ENCODE results near the gene LRRC26. TPM values are rescaled to one million over a fixed set of nuclear protein-coding genes. Genes with fewer than 3 reads are reported as not detected.

LRRC26 gene
- total RNA-seq, 2 experiments from 2014 or later = not detected

DNA sequence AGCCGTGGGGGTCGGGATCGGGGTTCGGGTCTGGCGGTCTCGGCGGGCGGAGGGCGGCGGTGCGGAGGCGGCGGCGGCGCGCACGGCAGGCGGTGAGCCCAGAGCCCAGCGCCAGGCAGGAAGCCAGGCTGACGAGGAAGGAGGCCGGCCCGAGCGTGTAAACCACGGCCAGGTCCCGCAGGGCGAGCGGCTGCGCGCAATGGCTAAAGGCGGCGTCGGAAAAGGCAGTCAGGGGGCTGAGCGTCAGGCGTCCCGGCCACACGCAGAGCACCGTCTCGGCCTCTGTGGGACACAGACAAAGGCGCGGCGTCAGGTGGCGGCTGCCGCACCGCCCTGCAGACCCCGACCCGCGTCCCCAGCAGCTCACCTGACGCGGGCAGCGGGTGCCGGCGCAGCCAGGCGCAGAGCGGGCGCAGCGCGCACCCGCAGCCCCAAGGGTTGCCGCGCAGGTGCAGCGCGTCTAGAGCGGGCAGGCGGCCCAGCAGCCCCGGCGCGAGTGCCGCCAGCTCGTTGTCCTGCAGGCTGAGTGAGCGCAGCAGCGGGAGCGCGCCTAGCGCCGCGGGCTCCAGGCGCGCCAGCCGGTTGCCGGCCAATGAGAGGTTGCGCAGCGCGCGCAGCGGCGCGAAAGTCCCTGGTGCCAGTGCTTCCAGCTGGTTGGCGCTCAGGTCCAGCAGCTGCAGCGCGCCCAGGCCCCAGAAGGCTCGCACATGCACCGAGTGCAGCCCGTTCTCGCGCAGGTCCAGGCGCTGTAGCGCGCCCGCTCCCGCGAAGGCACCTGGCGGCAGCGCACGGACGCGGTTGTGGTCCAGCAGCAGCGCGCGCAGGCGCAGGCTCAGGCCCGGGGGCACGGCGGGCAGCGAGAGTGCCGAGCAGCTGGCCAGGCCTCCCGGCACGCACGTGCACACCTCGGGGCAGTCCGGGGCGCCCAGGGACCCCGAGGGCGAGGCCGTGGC lies 671 bp downstream of the LRRC26 start:
- ATAC-seq (peak; percentile 37), DNase-seq (no peak)
- POLR2A ChIA-PET = interaction anchor here (0.6 to 1.1 kb wide), 3 partner anchors 12 to 71 kb away, joined by 3 read pairs; partner anchors contain the start of gene TUBB4B
- no peaks in the 10 kb centered on the region for H3K9me3 Mint-ChIP-seq (ENCODE audit: insufficient read depth)
- peaks cover 3% of the 10 kb centered on the region for H3K4me1 Mint-ChIP-seq (ENCODE audit: low read depth)
- H3K36me3 Mint-ChIP-seq (ENCODE audit: low read depth) = no peaks in the 10 kb centered on the region
- H3K4me3 Mint-ChIP-seq = peak overlapping the region; percentile 31
- no peak overlapping the region for H3K27ac Mint-ChIP-seq
- CTCF ChIA-PET = no interaction called here
- H3K27me3 Mint-ChIP-seq (ENCODE audit: low read depth) = peaks cover 40% of the 10 kb centered on the region

GRCh38 chr9:137168573-137168903 lies 1.3 kb downstream of the LRRC26 start:
- H3K27me3 Mint-ChIP-seq (ENCODE audit: low read depth) = peaks cover 41% of the 10 kb centered on the region
- H3K4me1 Mint-ChIP-seq (ENCODE audit: low read depth) = peaks cover 3% of the 10 kb centered on the region
- ChIA-PET CTCF (no interaction called here), POLR2A (interaction anchor here (0.6 kb wide), 1 partner anchor 12 kb away, joined by 3 read pairs; no protein-coding TSS in a partner anchor)
- ATAC-seq = peak; percentile 13
- no peaks in the 10 kb centered on the region for H3K9me3 Mint-ChIP-seq (ENCODE audit: insufficient read depth)
- no peak overlapping the region for H3K4me3 Mint-ChIP-seq
- H3K27ac Mint-ChIP-seq = no peak overlapping the region
- DNase-seq = no peak
- no peaks in the 10 kb centered on the region for H3K36me3 Mint-ChIP-seq (ENCODE audit: low read depth)

- ChIA-PET CTCF (no interaction called here), POLR2A (interaction anchor here (0.6 kb wide), 1 partner anchor 11 kb away, joined by 3 read pairs; no protein-coding TSS in a partner anchor)
- Mint-ChIP-seq H3K36me3 (ENCODE audit: low read depth) (no peaks in the 10 kb centered on the region), H3K9me3 (ENCODE audit: insufficient read depth) (no peaks in the 10 kb centered on the region), H3K4me1 (ENCODE audit: low read depth) (peaks cover 3% of the 10 kb centered on the region), H3K27ac (no peak overlapping the region), H3K27me3 (ENCODE audit: low read depth) (peaks cover 37% of the 10 kb centered on the region), H3K4me3 (no peak overlapping the region)
- ATAC-seq = no peak
- no peak for DNase-seq
Measured at GRCh38 chr9:137167747-137168572, 1.9 kb downstream of the LRRC26 start.

GRCh38 chr9:137167277-137167746 lies 2.5 kb downstream of the LRRC26 start:
- no peak overlapping the region for H3K27ac Mint-ChIP-seq
- ChIA-PET CTCF (no interaction called here), POLR2A (no interaction called here)
- peaks cover 37% of the 10 kb centered on the region for H3K27me3 Mint-ChIP-seq (ENCODE audit: low read depth)
- ATAC-seq (no peak), DNase-seq (no peak)
- no peaks in the 10 kb centered on the region for H3K9me3 Mint-ChIP-seq (ENCODE audit: insufficient read depth)
- H3K36me3 Mint-ChIP-seq (ENCODE audit: low read depth) = no peaks in the 10 kb centered on the region
- H3K4me1 Mint-ChIP-seq (ENCODE audit: low read depth) = peaks cover 3% of the 10 kb centered on the region
- no peak overlapping the region for H3K4me3 Mint-ChIP-seq

DNA sequence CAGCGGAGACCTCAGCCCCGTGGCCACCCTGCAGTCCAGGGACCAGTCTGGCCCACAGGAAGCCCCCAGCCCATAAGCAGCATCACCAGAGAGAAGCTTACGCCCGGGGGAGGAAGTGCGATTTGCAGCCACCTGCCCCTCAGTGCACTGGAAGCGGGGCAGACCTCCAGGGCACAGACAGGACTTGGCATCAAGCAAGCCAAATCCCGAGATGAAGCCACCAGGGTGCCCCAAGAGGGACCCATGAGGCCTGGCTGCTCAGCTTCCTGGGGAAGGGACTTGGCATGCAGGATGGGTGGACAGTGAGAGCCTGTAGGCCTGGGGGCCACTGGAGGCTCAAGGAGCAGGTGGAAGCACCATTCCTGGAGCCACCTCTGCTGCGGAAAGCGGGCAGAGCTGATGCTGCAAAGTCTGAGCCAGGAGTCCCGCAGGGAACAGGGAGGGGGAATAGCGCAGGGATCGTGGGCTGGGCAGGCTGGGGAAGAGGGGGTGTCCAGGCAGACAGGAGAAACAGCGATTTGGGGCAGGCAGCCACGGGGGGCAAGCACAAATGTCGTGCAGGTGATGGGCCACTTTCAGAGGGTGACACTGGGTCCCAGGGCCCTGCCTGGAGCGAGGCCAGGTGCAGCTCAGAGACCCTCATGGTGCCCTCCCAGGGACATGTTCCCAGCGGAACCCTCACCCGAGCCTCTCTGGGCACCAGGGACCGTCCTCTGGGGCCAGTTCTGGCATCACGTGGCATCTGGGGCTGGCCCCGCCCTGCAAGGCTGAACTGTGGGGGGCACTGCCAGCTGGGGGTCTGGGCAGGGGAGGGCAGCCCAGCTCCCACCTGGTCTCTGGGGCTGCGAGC lies 3.2 kb downstream of the LRRC26 start:
- no peak overlapping the region for H3K4me3 Mint-ChIP-seq
- CTCF ChIA-PET = no interaction called here
- no peak overlapping the region for H3K27ac Mint-ChIP-seq
- H3K9me3 Mint-ChIP-seq (ENCODE audit: insufficient read depth) = no peaks in the 10 kb centered on the region
- DNase-seq = no peak
- peaks cover 5% of the 10 kb centered on the region for H3K4me1 Mint-ChIP-seq (ENCODE audit: low read depth)
- ATAC-seq = no peak
- no peaks in the 10 kb centered on the region for H3K36me3 Mint-ChIP-seq (ENCODE audit: low read depth)
- H3K27me3 Mint-ChIP-seq (ENCODE audit: low read depth) = peaks cover 35% of the 10 kb centered on the region
- POLR2A ChIA-PET = no interaction called here

DNA sequence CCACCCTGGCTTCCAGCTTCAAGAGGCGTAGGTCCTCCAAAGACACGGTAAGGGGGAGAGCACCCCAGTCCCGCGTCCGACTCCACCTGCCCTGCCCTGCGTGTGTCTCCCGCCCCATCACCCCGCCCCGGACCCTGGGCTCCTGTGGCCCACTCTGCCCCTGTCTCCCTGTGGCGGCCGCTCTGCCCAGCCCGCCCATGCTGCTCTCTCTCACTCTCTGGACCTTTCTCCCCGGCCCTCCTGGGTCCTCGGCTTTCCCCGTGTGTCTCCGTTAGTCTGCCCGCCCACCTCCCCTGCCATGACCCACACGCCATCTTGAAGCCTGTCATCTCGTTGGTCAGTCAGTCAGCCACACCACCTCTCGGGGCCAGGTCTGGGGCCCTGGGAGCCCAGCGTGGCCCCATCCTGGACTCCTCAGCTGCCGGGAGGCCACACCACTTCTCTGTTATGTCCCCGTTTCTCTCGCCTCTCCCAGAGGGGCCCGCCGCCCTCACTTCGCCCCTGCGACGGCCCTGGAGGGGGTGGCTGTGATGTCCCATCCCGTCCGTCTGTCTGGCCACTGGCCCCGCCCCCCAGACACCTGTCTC lies 4.5 kb downstream of the LRRC26 start:
- ChIA-PET CTCF (no interaction called here), POLR2A (no interaction called here)
- Mint-ChIP-seq H3K27ac (no peak overlapping the region), H3K9me3 (ENCODE audit: insufficient read depth) (no peaks in the 10 kb centered on the region), H3K4me1 (ENCODE audit: low read depth) (peaks cover 5% of the 10 kb centered on the region), H3K4me3 (no peak overlapping the region), H3K36me3 (ENCODE audit: low read depth) (no peaks in the 10 kb centered on the region), H3K27me3 (ENCODE audit: low read depth) (peaks cover 27% of the 10 kb centered on the region)
- DNase-seq (no peak), ATAC-seq (no peak)

GRCh38 chr9:137164370-137165249 lies 5.2 kb downstream of the LRRC26 start:
- no peaks in the 10 kb centered on the region for H3K9me3 Mint-ChIP-seq (ENCODE audit: insufficient read depth)
- H3K27ac Mint-ChIP-seq = no peak overlapping the region
- DNase-seq (no peak), ATAC-seq (no peak)
- no peak overlapping the region for H3K4me3 Mint-ChIP-seq
- peaks cover 5% of the 10 kb centered on the region for H3K4me1 Mint-ChIP-seq (ENCODE audit: low read depth)
- ChIA-PET CTCF (no interaction called here), POLR2A (no interaction called here)
- H3K27me3 Mint-ChIP-seq (ENCODE audit: low read depth) = peaks cover 26% of the 10 kb centered on the region
- no peaks in the 10 kb centered on the region for H3K36me3 Mint-ChIP-seq (ENCODE audit: low read depth)

DNA sequence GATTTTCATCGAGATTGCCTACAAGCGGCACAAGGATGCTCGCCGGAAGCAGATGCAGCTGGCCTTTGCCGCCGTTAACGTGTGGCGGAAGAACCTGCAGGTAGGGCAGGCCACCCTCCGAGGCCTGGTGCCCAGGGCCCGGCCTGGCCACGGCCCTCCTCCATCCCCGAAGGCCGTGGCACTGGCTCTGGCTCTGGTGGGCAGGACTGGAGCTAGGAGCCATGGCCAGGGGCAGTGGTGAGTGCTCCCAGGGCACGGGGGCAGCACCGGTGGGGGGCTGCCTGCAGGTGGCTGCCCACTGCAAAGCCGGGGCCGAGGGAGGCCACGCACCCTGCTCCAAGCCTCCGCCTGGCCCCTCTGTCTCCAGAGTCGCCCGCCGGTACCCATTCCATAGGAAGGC lies 6.0 kb downstream of the LRRC26 start:
- peaks cover 9% of the 10 kb centered on the region for H3K4me1 Mint-ChIP-seq (ENCODE audit: low read depth)
- H3K27ac Mint-ChIP-seq = no peak overlapping the region
- peaks cover 28% of the 10 kb centered on the region for H3K27me3 Mint-ChIP-seq (ENCODE audit: low read depth)
- H3K36me3 Mint-ChIP-seq (ENCODE audit: low read depth) = no peaks in the 10 kb centered on the region
- no peak for DNase-seq
- CTCF ChIA-PET = no interaction called here
- POLR2A ChIA-PET = interaction anchor here (1.6 kb wide), 1 partner anchor 77 kb away, joined by 3 read pairs; the partner anchor contains the start of gene TUBB4B
- H3K9me3 Mint-ChIP-seq (ENCODE audit: insufficient read depth) = no peaks in the 10 kb centered on the region
- no peak overlapping the region for H3K4me3 Mint-ChIP-seq
- ATAC-seq = no peak

DNA sequence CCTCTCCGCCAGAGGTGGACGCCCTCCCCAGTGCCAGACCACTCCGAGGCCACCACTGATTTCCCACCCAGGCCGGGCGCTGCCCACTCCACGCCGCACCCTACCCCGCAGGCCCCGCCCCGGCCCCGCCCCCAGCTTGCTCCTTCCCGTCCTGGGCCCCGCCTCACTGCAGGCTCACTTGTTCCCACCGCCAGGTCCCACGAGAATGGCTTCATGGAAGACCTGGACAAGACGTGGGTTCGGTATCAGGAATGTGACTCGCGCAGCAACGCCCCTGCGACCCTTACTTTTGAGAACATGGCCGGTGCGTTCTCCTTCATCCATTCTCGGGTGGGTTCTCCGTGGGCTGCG lies 6.5 kb downstream of the LRRC26 start:
- POLR2A ChIA-PET = interaction anchor here (1.6 kb wide), 1 partner anchor 77 kb away, joined by 3 read pairs; the partner anchor contains the start of gene TUBB4B
- no peaks in the 10 kb centered on the region for H3K36me3 Mint-ChIP-seq (ENCODE audit: low read depth)
- DNase-seq = no peak
- H3K27me3 Mint-ChIP-seq (ENCODE audit: low read depth) = peaks cover 25% of the 10 kb centered on the region
- CTCF ChIA-PET = no interaction called here
- H3K4me3 Mint-ChIP-seq = no peak overlapping the region
- ATAC-seq = no peak
- H3K9me3 Mint-ChIP-seq (ENCODE audit: insufficient read depth) = no peaks in the 10 kb centered on the region
- H3K4me1 Mint-ChIP-seq (ENCODE audit: low read depth) = peaks cover 10% of the 10 kb centered on the region
- H3K27ac Mint-ChIP-seq = no peak overlapping the region

GRCh38 chr9:137162505-137163364 lies 7.1 kb downstream of the LRRC26 start:
- ChIA-PET POLR2A (interaction anchor here (1.6 kb wide), 1 partner anchor 78 kb away, joined by 3 read pairs; the partner anchor contains the start of gene TUBB4B), CTCF (interaction anchor here (0.7 kb wide), 1 partner anchor 14 kb away, joined by 3 read pairs; no protein-coding TSS in a partner anchor)
- H3K27me3 Mint-ChIP-seq (ENCODE audit: low read depth) = peaks cover 31% of the 10 kb centered on the region
- H3K9me3 Mint-ChIP-seq (ENCODE audit: insufficient read depth) = no peaks in the 10 kb centered on the region
- no peak for DNase-seq
- H3K27ac Mint-ChIP-seq = no peak overlapping the region
- no peaks in the 10 kb centered on the region for H3K36me3 Mint-ChIP-seq (ENCODE audit: low read depth)
- H3K4me1 Mint-ChIP-seq (ENCODE audit: low read depth) = peaks cover 16% of the 10 kb centered on the region
- no peak overlapping the region for H3K4me3 Mint-ChIP-seq
- no peak for ATAC-seq

Data from activated CD8-positive, alpha-beta T cell treated with anti-CD3 and anti-CD28 coated beads, Interleukin-2, amount 10 ng/mL, durations not matched to agents 7 days and 5 days (primary cell).